K562 (cell line): Measurements from ENCODE around the gene POLD1. TPM values are rescaled to one million over a fixed set of nuclear protein-coding genes. Genes with fewer than 3 reads are reported as not detected.
A peak's percentile ranks its signal among the peaks of the same experiment; 100 is the strongest.

Experiments
- JUNB ChIP-seq: fragments of 450-650 bp; formaldehyde crosslinking; conservative IDR thresholded peaks from 2 replicates; pipeline ENCODE4 v1.4.0; 2020; ENCODE audit warnings: mild to moderate bottlenecking
- LARP7 ChIP-seq: fragments of 450-650 bp; IDR thresholded peaks from 2 replicates; pipeline ENCODE4 v1.6.1; 2016
- MAFK ChIP-seq: IDR thresholded peaks from 2 replicates; pipeline ENCODE4 v1.6.1; 2011; ENCODE audit warnings: low read length, improper control_type of control experiment
- NFIX ChIP-seq: fragments of 250-450 bp; sonication (Bioruptor Pico); IDR thresholded peaks from 2 replicates; pipeline ENCODE4 v1.4.0; 2020; ENCODE audit warnings: low read depth, mild to moderate bottlenecking, moderate library complexity
- NUFIP1 ChIP-seq: fragments of 450-650 bp; IDR thresholded peaks from 2 replicates; pipeline ENCODE4 v1.6.1; 2018; ENCODE audit not compliant: partially characterized antibody
- PCBP2 ChIP-seq: fragments of 200-400 bp; formaldehyde crosslinking; IDR thresholded peaks from 2 replicates; pipeline ENCODE4 v1.6.1; 2018; ENCODE audit warnings: low read length, low read depth, mild to moderate bottlenecking, moderate library complexity; ENCODE audit not compliant: poor library complexity, severe bottlenecking
- SIX5 ChIP-seq, 2 experiments: IDR thresholded peaks; 2 replicates each; pipeline ENCODE4 v1.6.1; 2011; ENCODE audit warnings: low read length in 2 of 2, borderline replicate concordance in 1 of 2, low read depth in 1 of 2, mild to moderate bottlenecking in 1 of 2, moderate library complexity in 1 of 2; ENCODE audit not compliant: insufficient read depth in 1 of 2
- ZEB2 ChIP-seq: fragments of 450-650 bp; IDR thresholded peaks from 2 replicates; pipeline ENCODE4 v1.6.1; 2016
- ZNF121 ChIP-seq: sonication (generic); formaldehyde crosslinking; conservative IDR thresholded peaks from 2 replicates; pipeline ENCODE4 v1.8.0; 2022; ENCODE audit warnings: missing genetic modification reagents
- ZNF778 ChIP-seq: fragments of 450-650 bp; formaldehyde crosslinking; IDR thresholded peaks from 2 replicates; pipeline ENCODE4 v1.4.0; 2020; ENCODE audit warnings: mild to moderate bottlenecking, moderate library complexity
- polyA plus RNA-seq, 8 experiments: library from polyadenylated mRNA; depleted of rRNA in 4 of 8; stranded (reverse) in 5 of 8; unstranded in 3 of 8; fragments of >200 nt; fragmentation: Nextera tagmentation in 2 of 8; fragmentation: Illumina TruSeq in 1 of 8; extraction: Ambion mirVana in 2 of 8; extraction: Trizol in 1 of 8; gene quantifications; 2 replicates each; pipeline versions ENCODE4 v1.2.1 to v1.2.3, GENCODE V29; 2011 to 2014; ENCODE audit warnings: inconsistent platforms in 1 of 8, missing spikeins in 1 of 8
- total RNA-seq, 7 experiments: library from RNA; depleted of rRNA in 6 of 7; stranded (reverse); fragments of >200 nt in 6 of 7; fragmentation: Illumina TruSeq in 2 of 7; extraction: Trizol in 2 of 7; gene quantifications; 2 replicates each; pipeline versions ENCODE4 v1.2.1 to v1.2.3, GENCODE V29; 2011 to 2021; ENCODE audit warnings: low replicate concordance in 1 of 7
- TF ChIP-seq, protein P1 (sequence below): fragments of 250-450 bp; sonication (Bioruptor Pico); IDR thresholded peaks from 2 replicates; pipeline ENCODE4 v1.5.0; 2020; ENCODE audit warnings: mild to moderate bottlenecking, borderline replicate concordance
- TF ChIP-seq, protein P2 (sequence below): fragments of 450-650 bp; conservative IDR thresholded peaks from 2 replicates; pipeline ENCODE4 v1.6.1; 2016; ENCODE audit warnings: missing genetic modification characterization, low read depth, mild to moderate bottlenecking, control low read depth, missing compliant biosample characterization
- TF ChIP-seq, protein P3 (sequence below): fragments of 450-650 bp; formaldehyde crosslinking; IDR thresholded peaks from 2 replicates; pipeline ENCODE4 v1.4.0; 2022; ENCODE audit warnings: missing genetic modification characterization
- TF ChIP-seq, protein P4 (sequence below): sonication (generic); formaldehyde crosslinking; IDR thresholded peaks from 2 replicates; pipeline ENCODE4 v1.9.0; 2022; ENCODE audit warnings: mild to moderate bottlenecking, missing genetic modification reagents

The POLD1 gene
- total and polyA plus RNA-seq, 9 of the 15 experiments (the other 6 are each of a cell fraction or from before 2014, with no cell fraction given) = 1.3 to 312 (median 47.8) TPM

DNA sequence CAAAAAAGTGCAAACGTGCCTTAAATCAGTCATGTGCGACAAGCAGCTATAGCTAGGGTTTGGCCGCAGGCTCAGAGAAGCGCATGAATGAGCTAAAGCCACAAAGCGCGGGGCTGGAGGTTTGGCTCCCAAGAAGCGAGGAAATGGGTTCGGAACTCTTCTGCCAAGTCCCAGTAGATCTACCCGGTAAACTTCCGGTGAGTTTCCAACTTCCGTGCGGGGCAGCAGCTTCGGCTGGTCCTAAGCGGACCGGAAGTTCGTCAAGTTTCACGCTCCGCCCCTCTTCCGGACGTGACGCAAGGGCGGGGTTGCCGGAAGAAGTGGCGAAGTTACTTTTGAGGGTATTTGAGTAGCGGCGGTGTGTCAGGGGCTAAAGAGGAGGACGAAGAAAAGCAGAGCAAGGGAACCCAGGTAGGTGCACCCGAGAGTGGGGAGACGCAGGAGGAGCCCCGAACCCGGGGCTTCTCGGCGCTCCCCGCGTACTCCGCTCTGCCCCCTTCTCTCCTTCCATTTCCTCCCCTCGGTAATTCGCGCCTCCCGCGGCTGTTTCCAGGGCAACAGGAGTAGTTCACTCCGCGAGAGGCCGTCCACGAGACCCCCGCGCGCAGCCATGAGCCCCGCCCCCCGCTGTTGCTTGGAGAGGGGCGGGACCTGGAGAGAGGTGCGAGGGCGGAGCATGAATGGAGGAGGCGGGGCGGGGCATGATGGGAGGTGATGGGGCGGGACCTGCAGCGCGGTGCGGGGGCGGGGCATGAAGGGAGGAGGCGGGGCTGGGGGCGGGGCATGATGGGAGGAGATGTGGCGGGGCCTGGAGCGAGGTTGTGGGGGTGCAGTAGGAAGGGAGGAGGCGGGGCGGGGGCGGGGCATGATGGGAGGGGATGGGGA, 7.7 kb upstream of the POLD1 start, which contains the start of gene NR1H2 (continued):
- TF ChIP-seq, protein P1, sequence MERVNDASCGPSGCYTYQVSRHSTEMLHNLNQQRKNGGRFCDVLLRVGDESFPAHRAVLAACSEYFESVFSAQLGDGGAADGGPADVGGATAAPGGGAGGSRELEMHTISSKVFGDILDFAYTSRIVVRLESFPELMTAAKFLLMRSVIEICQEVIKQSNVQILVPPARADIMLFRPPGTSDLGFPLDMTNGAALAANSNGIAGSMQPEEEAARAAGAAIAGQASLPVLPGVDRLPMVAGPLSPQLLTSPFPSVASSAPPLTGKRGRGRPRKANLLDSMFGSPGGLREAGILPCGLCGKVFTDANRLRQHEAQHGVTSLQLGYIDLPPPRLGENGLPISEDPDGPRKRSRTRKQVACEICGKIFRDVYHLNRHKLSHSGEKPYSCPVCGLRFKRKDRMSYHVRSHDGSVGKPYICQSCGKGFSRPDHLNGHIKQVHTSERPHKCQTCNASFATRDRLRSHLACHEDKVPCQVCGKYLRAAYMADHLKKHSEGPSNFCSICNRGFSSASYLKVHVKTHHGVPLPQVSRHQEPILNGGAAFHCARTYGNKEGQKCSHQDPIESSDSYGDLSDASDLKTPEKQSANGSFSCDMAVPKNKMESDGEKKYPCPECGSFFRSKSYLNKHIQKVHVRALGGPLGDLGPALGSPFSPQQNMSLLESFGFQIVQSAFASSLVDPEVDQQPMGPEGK (CRISPR knock-in tag) = no peak
- TF ChIP-seq, protein P2, sequence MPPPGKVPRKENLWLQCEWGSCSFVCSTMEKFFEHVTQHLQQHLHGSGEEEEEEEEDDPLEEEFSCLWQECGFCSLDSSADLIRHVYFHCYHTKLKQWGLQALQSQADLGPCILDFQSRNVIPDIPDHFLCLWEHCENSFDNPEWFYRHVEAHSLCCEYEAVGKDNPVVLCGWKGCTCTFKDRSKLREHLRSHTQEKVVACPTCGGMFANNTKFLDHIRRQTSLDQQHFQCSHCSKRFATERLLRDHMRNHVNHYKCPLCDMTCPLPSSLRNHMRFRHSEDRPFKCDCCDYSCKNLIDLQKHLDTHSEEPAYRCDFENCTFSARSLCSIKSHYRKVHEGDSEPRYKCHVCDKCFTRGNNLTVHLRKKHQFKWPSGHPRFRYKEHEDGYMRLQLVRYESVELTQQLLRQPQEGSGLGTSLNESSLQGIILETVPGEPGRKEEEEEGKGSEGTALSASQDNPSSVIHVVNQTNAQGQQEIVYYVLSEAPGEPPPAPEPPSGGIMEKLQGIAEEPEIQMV = no peak
- TF ChIP-seq SIX5 (IDR thresholded peaks at IDR 0.05; ENCODE audit: borderline replicate concordance in 1 of 2, insufficient read depth in 1 of 2, low read depth in 1 of 2, low read length in 2 of 2) (peak; percentile 67 to 76), ZEB2 (peak; percentile 98), NFIX (CRISPR knock-in tag) (no peak), NUFIP1 (no peak), MAFK (peak; percentile 29; the same call in 1 of the 2 replicates), LARP7 (no peak), ZNF121 (no peak), JUNB (no peak), PCBP2 (no peak), ZNF778 (CRISPR knock-in tag) (no peak)
- TF ChIP-seq, protein P3, sequence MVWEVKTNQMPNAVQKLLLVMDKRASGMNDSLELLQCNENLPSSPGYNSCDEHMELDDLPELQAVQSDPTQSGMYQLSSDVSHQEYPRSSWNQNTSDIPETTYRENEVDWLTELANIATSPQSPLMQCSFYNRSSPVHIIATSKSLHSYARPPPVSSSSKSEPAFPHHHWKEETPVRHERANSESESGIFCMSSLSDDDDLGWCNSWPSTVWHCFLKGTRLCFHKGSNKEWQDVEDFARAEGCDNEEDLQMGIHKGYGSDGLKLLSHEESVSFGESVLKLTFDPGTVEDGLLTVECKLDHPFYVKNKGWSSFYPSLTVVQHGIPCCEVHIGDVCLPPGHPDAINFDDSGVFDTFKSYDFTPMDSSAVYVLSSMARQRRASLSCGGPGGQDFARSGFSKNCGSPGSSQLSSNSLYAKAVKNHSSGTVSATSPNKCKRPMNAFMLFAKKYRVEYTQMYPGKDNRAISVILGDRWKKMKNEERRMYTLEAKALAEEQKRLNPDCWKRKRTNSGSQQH (CRISPR knock-in tag) = no peak; the same call in 1 of the 2 replicates
- TF ChIP-seq, protein P4, sequence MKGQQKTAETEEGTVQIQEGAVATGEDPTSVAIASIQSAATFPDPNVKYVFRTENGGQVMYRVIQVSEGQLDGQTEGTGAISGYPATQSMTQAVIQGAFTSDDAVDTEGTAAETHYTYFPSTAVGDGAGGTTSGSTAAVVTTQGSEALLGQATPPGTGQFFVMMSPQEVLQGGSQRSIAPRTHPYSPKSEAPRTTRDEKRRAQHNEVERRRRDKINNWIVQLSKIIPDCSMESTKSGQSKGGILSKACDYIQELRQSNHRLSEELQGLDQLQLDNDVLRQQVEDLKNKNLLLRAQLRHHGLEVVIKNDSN (CRISPR knock-in tag) = no peak
